DND-41 (cell line): ENCODE results near the gene SOS1.

Experiments used
- ATAC-seq: fragments of 200-7000 bp; cut with Tn5 transposase; 3 replicates; pipeline ENCODE4 v1.9.1; 2021; ENCODE audit warnings: low read depth; ENCODE audit not compliant: insufficient read depth
- DNase-seq: peaks from one replicate; pipeline ENCODE4 v3.0.0-alpha.2; 2020
- H2AFZ ChIP-seq: 2 replicates; pipeline ENCODE4 v1.6.0; 2012; ENCODE audit warnings: low read depth, low read length
- H3K27ac ChIP-seq: 2 replicates; pipeline ENCODE4 v1.5.1; 2012; ENCODE audit warnings: low read length, inconsistent platforms
- H3K27me3 ChIP-seq: fragments of 200-600 bp; sonication (generic); 2 replicates; pipeline ENCODE4 v1.6.0; 2012; ENCODE audit warnings: low read length, mild to moderate bottlenecking, inconsistent platforms; ENCODE audit not compliant: insufficient read depth, poor library complexity
- H3K36me3 ChIP-seq: 2 replicates; pipeline ENCODE4 v1.5.1; 2012; ENCODE audit warnings: low read length, inconsistent platforms; ENCODE audit not compliant: insufficient read depth
- H3K4me1 ChIP-seq: 2 replicates; pipeline ENCODE4 v1.5.1; 2012; ENCODE audit warnings: mild to moderate bottlenecking, low read length; ENCODE audit not compliant: insufficient read depth
- H3K4me2 ChIP-seq: 2 replicates; pipeline ENCODE4 v1.6.0; 2012; ENCODE audit warnings: mild to moderate bottlenecking, moderate library complexity, low read length, inconsistent platforms; ENCODE audit not compliant: insufficient read depth
- H3K4me3 ChIP-seq, 2 experiments: fragments of 200-600 bp in 1 of 2; shearing (Covaris generic) in 1 of 2; 2 replicates each; pipeline ENCODE4 v1.5.1; 2012 to 2016; ENCODE audit warnings: inconsistent platforms in 2 of 2, low read length in 2 of 2, mild to moderate bottlenecking in 2 of 2, low read depth in 1 of 2, moderate library complexity in 1 of 2
- H3K79me2 ChIP-seq: 2 replicates; pipeline ENCODE4 v1.6.0; 2012; ENCODE audit warnings: low read length, inconsistent platforms; ENCODE audit not compliant: insufficient read depth
- H3K9ac ChIP-seq: 2 replicates; pipeline ENCODE4 v1.6.0; 2012; ENCODE audit warnings: low read depth, mild to moderate bottlenecking, inconsistent platforms, low read length, moderate library complexity
- H3K9me3 ChIP-seq: 2 replicates; pipeline ENCODE4 v1.5.1; 2012; ENCODE audit warnings: low read length, moderate library complexity, mild to moderate bottlenecking, inconsistent platforms; ENCODE audit not compliant: insufficient read depth, severe bottlenecking
- H4K20me1 ChIP-seq: 2 replicates; pipeline ENCODE4 v1.6.0; 2012; ENCODE audit warnings: low read length; ENCODE audit not compliant: insufficient read depth
- CTCF ChIP-seq: IDR thresholded peaks from 2 replicates; pipeline ENCODE4 v1.5.1; 2012; ENCODE audit warnings: borderline replicate concordance, low read length, moderate library complexity, mild to moderate bottlenecking; ENCODE audit not compliant: poor library complexity, severe bottlenecking; ENCODE audit errors: extremely low read depth
- EZH2 ChIP-seq: IDR thresholded peaks from 3 replicates; pipeline ENCODE4 v1.6.1; 2012; ENCODE audit warnings: borderline replicate concordance, low read depth, mild to moderate bottlenecking, moderate library complexity, low read length, inconsistent platforms; ENCODE audit not compliant: severe bottlenecking

Gene SOS1

GRCh38 chr2:38957972-38958371, 162.9 kb downstream of the SOS1 start:
- no peaks in the 10 kb centered on the region for H3K9me3 ChIP-seq
- H3K36me3 ChIP-seq: no peaks in the 10 kb centered on the region
- no peaks in the 10 kb centered on the region for H4K20me1 ChIP-seq
- TF ChIP-seq EZH2 (no peak), CTCF (no peak)
- H3K4me2 ChIP-seq: no peak overlapping the region
- no peak for ATAC-seq
- no peak overlapping the region for H3K4me3 ChIP-seq
- no peaks in the 10 kb centered on the region for H3K79me2 ChIP-seq
- H3K4me1 ChIP-seq: no peaks in the 10 kb centered on the region; the same call in 1 of the 2 replicates
- no peak overlapping the region for H2AFZ ChIP-seq
- H3K9ac ChIP-seq: no peak overlapping the region
- no peak for DNase-seq
- H3K27me3 ChIP-seq: no peaks in the 10 kb centered on the region
- H3K27ac ChIP-seq: no peak overlapping the region

GRCh38 chr2:38951766-38952165, 169.1 kb downstream of the SOS1 start:
- no peaks in the 10 kb centered on the region for H3K4me1 ChIP-seq
- no peak overlapping the region for H3K9ac ChIP-seq
- ATAC-seq (no peak), DNase-seq (no peak)
- no peaks in the 10 kb centered on the region for H3K9me3 ChIP-seq
- no peaks in the 10 kb centered on the region for H3K36me3 ChIP-seq
- H4K20me1 ChIP-seq: no peaks in the 10 kb centered on the region
- no peaks in the 10 kb centered on the region for H3K79me2 ChIP-seq
- no peak overlapping the region for H3K4me2 ChIP-seq
- TF ChIP-seq CTCF: no peak
- no peak for TF ChIP-seq EZH2
- no peak overlapping the region for H3K27ac ChIP-seq
- H3K27me3 ChIP-seq: no peaks in the 10 kb centered on the region
- no peak overlapping the region for H2AFZ ChIP-seq
- no peak overlapping the region for H3K4me3 ChIP-seq

- Histone ChIP-seq H3K9ac (no peak overlapping the region), H2AFZ (no peak overlapping the region), H3K4me3 (no peak overlapping the region), H3K9me3 (no peaks in the 10 kb centered on the region), H3K36me3 (no peaks in the 10 kb centered on the region), H3K79me2 (no peaks in the 10 kb centered on the region), H3K4me2 (no peak overlapping the region), H4K20me1 (no peaks in the 10 kb centered on the region), H3K27me3 (no peaks in the 10 kb centered on the region), H3K4me1 (no peaks in the 10 kb centered on the region), H3K27ac (no peak overlapping the region)
- no peak for DNase-seq
- TF ChIP-seq EZH2 (no peak), CTCF (no peak)
- no peak for ATAC-seq
Measured at GRCh38 chr2:38948995-38949394, 171.9 kb downstream of the SOS1 start.

- no peak overlapping the region for H3K4me2 ChIP-seq
- no peak overlapping the region for H2AFZ ChIP-seq
- H3K27me3 ChIP-seq: no peaks in the 10 kb centered on the region
- H3K4me3 ChIP-seq: no peak overlapping the region
- no peaks in the 10 kb centered on the region for H3K9me3 ChIP-seq
- no peaks in the 10 kb centered on the region for H3K36me3 ChIP-seq
- no peaks in the 10 kb centered on the region for H4K20me1 ChIP-seq
- no peak overlapping the region for H3K27ac ChIP-seq
- no peaks in the 10 kb centered on the region for H3K79me2 ChIP-seq
- H3K9ac ChIP-seq: no peak overlapping the region
- TF ChIP-seq EZH2: no peak
- TF ChIP-seq CTCF: no peak
- no peak for DNase-seq
- no peaks in the 10 kb centered on the region for H3K4me1 ChIP-seq
- ATAC-seq: no peak
Measured at GRCh38 chr2:38948387-38948882, 172.4 kb downstream of the SOS1 start.
